Esophagus muscularis mucosa (tissue), 3 donors: ENCODE data around the gene CYP2F1.
"Not testable (repeated sequence)": the region's sequence is repeated elsewhere in the genome, so short reads cannot be mapped to it uniquely, and the experiment has no call there.

Experiments used
- CTCF ChIP-seq, 3 experiments: fragments of 200-600 bp in 2 of 3; fragments of 450-650 bp in 1 of 3; sonication (generic) in 2 of 3; IDR thresholded peaks; one replicate each; pipeline ENCODE4 v1.5.1; 2017 to 2019; ENCODE audit warnings: antibody characterized with exemption in 3 of 3, mild to moderate bottlenecking in 2 of 3, moderate library complexity in 1 of 3
- POLR2A ChIP-seq: fragments of 450-650 bp; IDR thresholded peaks from one replicate; pipeline ENCODE4 v1.6.1; 2017; ENCODE audit warnings: antibody characterized with exemption, moderate library complexity, mild to moderate bottlenecking, low read depth
- POLR2AphosphoS5 ChIP-seq, 2 donors: sonication (generic); formaldehyde crosslinking; IDR thresholded peaks; one replicate each; pipeline ENCODE4 v1.6.1; 2017; ENCODE audit warnings: antibody characterized with exemption in 2 of 2

GRCh38 chr19:41127801-41128300 lies 13.6 kb downstream of the CYP2F1 start:
- TF ChIP-seq CTCF (IDR thresholded peaks at IDR 0.05), result peak in 1 of 3 experiments; percentile 43
- TF ChIP-seq POLR2A; POLR2AphosphoS5 (IDR thresholded peaks at IDR 0.05): not testable (repeated sequence)
